ENCODE data around the gene RAB14.
"Not testable (repeated sequence)": the region's sequence is repeated elsewhere in the genome, so short reads cannot be mapped to it uniquely, and the experiment has no call there.

Gene RAB14

DNA sequence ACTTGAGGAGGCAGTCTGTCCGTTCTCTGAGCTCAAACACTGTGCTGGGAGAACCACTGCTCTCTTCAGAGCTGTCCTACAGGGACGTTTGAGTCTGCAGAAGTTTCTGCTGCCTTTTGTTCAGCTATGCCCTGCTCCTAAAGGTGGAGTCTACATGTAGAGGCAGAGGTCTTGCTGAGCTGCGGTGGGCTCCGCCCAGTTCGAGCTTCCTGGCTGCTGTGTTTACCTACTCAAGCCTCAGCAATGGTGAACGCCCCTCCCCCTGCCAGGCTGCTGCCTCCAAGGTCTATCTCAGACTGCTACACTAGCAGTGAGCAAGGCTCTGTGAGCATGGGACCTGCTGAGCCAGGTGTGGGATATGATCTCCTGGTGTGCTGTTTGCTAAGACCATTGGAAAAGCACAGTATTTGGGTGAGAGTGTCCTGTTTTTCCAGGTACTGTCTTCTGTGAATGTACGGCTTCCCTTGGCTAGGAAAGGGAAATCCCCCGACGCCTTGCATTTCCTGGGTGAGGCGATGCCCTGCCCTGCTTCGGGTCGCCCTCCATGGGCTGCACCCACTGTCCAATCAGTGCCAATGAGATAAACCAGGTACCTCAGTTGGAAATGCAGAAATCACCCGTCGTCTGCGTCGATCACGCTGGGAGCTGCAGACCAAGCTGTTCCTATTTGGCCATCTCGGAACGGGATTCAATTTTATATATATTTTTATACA, 68.4 kb downstream of the RAB14 start:
- no peaks in the 10 kb centered on the region for H4K20me1 ChIP-seq (ENCODE audit: insufficient read depth, low read length)
- TF ChIP-seq, protein P1, sequence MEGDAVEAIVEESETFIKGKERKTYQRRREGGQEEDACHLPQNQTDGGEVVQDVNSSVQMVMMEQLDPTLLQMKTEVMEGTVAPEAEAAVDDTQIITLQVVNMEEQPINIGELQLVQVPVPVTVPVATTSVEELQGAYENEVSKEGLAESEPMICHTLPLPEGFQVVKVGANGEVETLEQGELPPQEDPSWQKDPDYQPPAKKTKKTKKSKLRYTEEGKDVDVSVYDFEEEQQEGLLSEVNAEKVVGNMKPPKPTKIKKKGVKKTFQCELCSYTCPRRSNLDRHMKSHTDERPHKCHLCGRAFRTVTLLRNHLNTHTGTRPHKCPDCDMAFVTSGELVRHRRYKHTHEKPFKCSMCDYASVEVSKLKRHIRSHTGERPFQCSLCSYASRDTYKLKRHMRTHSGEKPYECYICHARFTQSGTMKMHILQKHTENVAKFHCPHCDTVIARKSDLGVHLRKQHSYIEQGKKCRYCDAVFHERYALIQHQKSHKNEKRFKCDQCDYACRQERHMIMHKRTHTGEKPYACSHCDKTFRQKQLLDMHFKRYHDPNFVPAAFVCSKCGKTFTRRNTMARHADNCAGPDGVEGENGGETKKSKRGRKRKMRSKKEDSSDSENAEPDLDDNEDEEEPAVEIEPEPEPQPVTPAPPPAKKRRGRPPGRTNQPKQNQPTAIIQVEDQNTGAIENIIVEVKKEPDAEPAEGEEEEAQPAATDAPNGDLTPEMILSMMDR (IDR thresholded peaks at IDR 0.05; ENCODE audit: low read depth, low read length): no peak
- no peak for TF ChIP-seq EZH2phosphoT487 (IDR thresholded peaks at IDR 0.05; ENCODE audit: low read depth)
- H3K4me3 ChIP-seq (ENCODE audit: low read length): no peak overlapping the region
- H3K9me3 ChIP-seq (ENCODE audit: insufficient read depth, low read length): no peaks in the 10 kb centered on the region
- no peaks in the 10 kb centered on the region; the same call in 1 of the 2 replicates for H3K79me2 ChIP-seq (ENCODE audit: low read length)
- H3K27ac ChIP-seq (ENCODE audit: low read length): no peak overlapping the region
- H3K9ac ChIP-seq (ENCODE audit: low read length): no peak overlapping the region
- no peak overlapping the region for H3K4me2 ChIP-seq (ENCODE audit: low read length)
- no peaks in the 10 kb centered on the region for H3K27me3 ChIP-seq (ENCODE audit: low read depth, low read length)
- H3K36me3 ChIP-seq (replicated peaks; ENCODE audit: low read depth, low read length): peaks cover 27% of the 10 kb centered on the region
- peaks cover 4% of the 10 kb centered on the region; the same call in 1 of the 2 replicates for H3K4me1 ChIP-seq (ENCODE audit: low read length)
- H2AFZ ChIP-seq (ENCODE audit: low read depth, low read length): no peak overlapping the region

DNA sequence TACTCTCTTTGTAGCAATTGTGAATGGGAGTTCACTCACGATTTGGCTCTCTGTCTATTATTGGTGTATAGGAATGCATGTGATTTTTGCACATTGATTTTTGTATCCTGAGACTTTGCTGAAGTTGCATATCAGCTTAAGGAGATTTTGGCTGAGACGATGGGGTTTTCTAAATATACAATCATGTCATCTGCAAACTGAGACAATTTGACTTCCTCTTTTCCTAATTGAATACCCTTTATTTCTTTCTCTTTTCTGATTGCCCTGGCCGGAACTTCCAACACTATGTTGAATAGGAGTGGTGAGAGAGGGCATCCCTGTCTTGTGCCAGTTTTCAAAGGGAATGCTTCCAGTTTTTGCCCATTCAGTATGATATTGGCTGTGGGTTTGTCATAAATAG, 72.3 kb downstream of the RAB14 start:
- H3K4me1 ChIP-seq (ENCODE audit: low read length); H3K27me3 ChIP-seq (ENCODE audit: low read depth, low read length); H4K20me1 ChIP-seq (ENCODE audit: insufficient read depth, low read length); H3K4me2 ChIP-seq (ENCODE audit: low read length); H3K27ac ChIP-seq (ENCODE audit: low read length); H3K4me3 ChIP-seq (ENCODE audit: low read length); H3K9me3 ChIP-seq (ENCODE audit: insufficient read depth, low read length); H3K79me2 ChIP-seq (ENCODE audit: low read length); H3K9ac ChIP-seq (ENCODE audit: low read length); H2AFZ ChIP-seq (ENCODE audit: low read depth, low read length): not testable (repeated sequence)
- peaks cover 17% of the 10 kb centered on the region for H3K36me3 ChIP-seq (replicated peaks; ENCODE audit: low read depth, low read length)

Measured in OCI-LY3 (cell line).